CD14-positive monocyte (primary cell): ENCODE measurements around the gene NDUFB6. TPM values are rescaled to one million over a fixed set of nuclear protein-coding genes. Genes with fewer than 3 reads are reported as not detected.

ENCODE experiments used
- DNase-seq, 3 donors: peaks; one replicate each; pipeline ENCODE4 v3.0.0-alpha.2; 2011 to 2022
- H2AFZ ChIP-seq: 2 replicates; pipeline ENCODE4 v1.6.0; 2012; ENCODE audit warnings: mild to moderate bottlenecking, low read depth, low read length, inconsistent platforms; ENCODE audit not compliant: insufficient read depth, poor library complexity, severe bottlenecking
- H3K27ac ChIP-seq, 2 donors: 1 replicate in 1 of 2; 2 replicates in 1 of 2; pipeline ENCODE4 v1.5.1; 2012 to 2013; ENCODE audit warnings: low read length in 2 of 2, control low read depth in 1 of 2, inconsistent platforms in 1 of 2, low read depth in 1 of 2, mild to moderate bottlenecking in 1 of 2
- H3K27me3 ChIP-seq, 2 donors: one replicate each; pipeline versions ENCODE4 v1.6.0 to v1.6.1; 2011 to 2013; ENCODE audit warnings: low read length in 2 of 2; ENCODE audit not compliant: control insufficient read depth in 2 of 2, insufficient read depth in 2 of 2
- H3K36me3 ChIP-seq, 2 donors: replicated peaks in 1 of 2; 1 replicate in 1 of 2; 2 replicates in 1 of 2; pipeline versions ENCODE4 v1.5.1 to v1.6.1; 2012 to 2013; ENCODE audit warnings: low read length in 2 of 2, control low read depth in 1 of 2, inconsistent platforms in 1 of 2, mild to moderate bottlenecking in 1 of 2; ENCODE audit not compliant: insufficient read depth in 2 of 2, control insufficient read depth in 1 of 2
- H3K4me1 ChIP-seq, 2 donors: 1 replicate in 1 of 2; 2 replicates in 1 of 2; pipeline versions ENCODE4 v1.5.1 to v1.6.1; 2012 to 2013; ENCODE audit warnings: low read length in 2 of 2, control low read depth in 1 of 2, inconsistent platforms in 1 of 2, mild to moderate bottlenecking in 1 of 2, moderate library complexity in 1 of 2; ENCODE audit not compliant: insufficient read depth in 2 of 2, control insufficient read depth in 1 of 2
- H3K4me2 ChIP-seq: replicated peaks from 2 replicates; pipeline ENCODE3; 2012; ENCODE audit warnings: low read length, moderate library complexity, mild to moderate bottlenecking; ENCODE audit not compliant: poor library complexity, severe bottlenecking; ENCODE audit errors: extremely low read depth
- H3K4me3 ChIP-seq, 3 experiments: fragments of 200-600 bp in 1 of 3; sonication (generic) in 1 of 3; replicated peaks in 1 of 3; 1 replicate in 2 of 3; 2 replicates in 1 of 3; pipeline ENCODE4 v1.5.1; 2011 to 2013; ENCODE audit warnings: low read length in 3 of 3, mild to moderate bottlenecking in 3 of 3, control low read depth in 2 of 3, low read depth in 2 of 3, inconsistent platforms in 1 of 3, moderate library complexity in 1 of 3
- H3K79me2 ChIP-seq: 2 replicates; pipeline ENCODE4 v1.6.0; 2012; ENCODE audit warnings: mild to moderate bottlenecking, control low read depth, inconsistent platforms, low read length, moderate library complexity; ENCODE audit not compliant: insufficient read depth
- H3K9ac ChIP-seq: 2 replicates; pipeline ENCODE4 v1.6.0; 2017; ENCODE audit warnings: low read length, mild to moderate bottlenecking; ENCODE audit not compliant: insufficient read depth, poor library complexity, severe bottlenecking
- H3K9me3 ChIP-seq, 2 donors: replicated peaks in 1 of 2; 1 replicate in 1 of 2; 2 replicates in 1 of 2; pipeline versions ENCODE4 v1.5.1 to v1.6.1; 2012 to 2013; ENCODE audit warnings: low read length in 2 of 2, control low read depth in 1 of 2; ENCODE audit not compliant: control insufficient read depth in 1 of 2, insufficient read depth in 1 of 2
- H4K20me1 ChIP-seq: 2 replicates; pipeline ENCODE4 v1.6.0; 2012; ENCODE audit warnings: mild to moderate bottlenecking, low read length, control low read depth, moderate library complexity; ENCODE audit not compliant: insufficient read depth
- H3K27ac Mint-ChIP-seq, 7 donors: one replicate each; pipeline ENCODE4 v1.8.0; 2020; ENCODE audit warnings: mild to moderate bottlenecking in 7 of 7, mixed read lengths in 7 of 7, moderate library complexity in 6 of 7, inconsistent platforms in 2 of 7
- H3K27me3 Mint-ChIP-seq, 3 donors: one replicate each; pipeline ENCODE4 v1.8.0; 2021 to 2022; ENCODE audit warnings: low read depth in 3 of 3, mild to moderate bottlenecking in 3 of 3, mixed read lengths in 3 of 3, moderate library complexity in 3 of 3, inconsistent platforms in 1 of 3
- H3K36me3 Mint-ChIP-seq, 2 donors: one replicate each; pipeline ENCODE4 v1.8.0; 2020; ENCODE audit warnings: mixed read lengths in 2 of 2, inconsistent platforms in 1 of 2, mild to moderate bottlenecking in 1 of 2
- H3K4me1 Mint-ChIP-seq: one replicate; pipeline ENCODE4 v1.8.0; 2020; ENCODE audit warnings: mild to moderate bottlenecking, mixed read lengths
- H3K4me3 Mint-ChIP-seq, 2 donors: one replicate each; pipeline ENCODE4 v1.8.0; 2020; ENCODE audit warnings: mild to moderate bottlenecking in 2 of 2, mixed read lengths in 2 of 2, moderate library complexity in 1 of 2
- H3K9me3 Mint-ChIP-seq, 7 donors: one replicate each; pipeline ENCODE4 v1.8.0; 2020 to 2022; ENCODE audit warnings: mixed read lengths in 7 of 7, mild to moderate bottlenecking in 6 of 7, moderate library complexity in 6 of 7, inconsistent platforms in 2 of 7
- CTCF ChIP-seq: fragments of 200-600 bp; IDR thresholded peaks from one replicate; pipeline ENCODE4 v1.8.0; 2022; ENCODE audit warnings: antibody characterized with exemption, mild to moderate bottlenecking
- WGBS: methylation state at CpG from one replicate; pipeline ENCODE4 v1.1.5; 2013; ENCODE audit warnings: missing lambda C conversion rate; ENCODE audit not compliant: insufficient coverage; 5-methylcytosine and 5-hydroxymethylcytosine counted together
- intact Hi-C, 2 donors: fragments of 100-400 bp; cut with micrococcal nuclease; formaldehyde crosslinking; loops; one replicate each; pipeline versions ENCODE4 v1.15.0 to v1.15.1; 2023
- polyA plus RNA-seq, 3 donors: library from polyadenylated mRNA; depleted of rRNA in 1 of 3; unstranded in 2 of 3; stranded (reverse) in 1 of 3; fragments of 300-500 nt in 2 of 3; fragments of >200 nt in 1 of 3; fragmentation: Illumina TruSeq in 2 of 3; gene quantifications; 1 replicate in 2 of 3; 2 replicates in 1 of 3; pipeline ENCODE4 v1.2.3, GENCODE V29; 2012 to 2021

Gene NDUFB6
- polyA plus RNA-seq, 3 donors: 16.2 to 88.2 (median 77.6) TPM

- TF ChIP-seq CTCF: no peak
- 60% methylated on average over 2 of the region's 5 CpGs for WGBS
- Mint-ChIP-seq H3K27ac (no peak overlapping the region), H3K27me3 (peaks cover 15 to 32% (median 19%) of the 10 kb centered on the region in 3 donors), H3K4me1 (no peaks in the 10 kb centered on the region), H3K4me3 (no peak overlapping the region), H3K36me3 (no peaks in the 10 kb centered on the region), H3K9me3 (no peaks in the 10 kb centered on the region)
- no peak overlapping the region for H3K4me2 ChIP-seq
- DNase-seq: no peak
- H4K20me1 ChIP-seq: no peaks in the 10 kb centered on the region
- no peak overlapping the region for H3K4me3 ChIP-seq
- H3K27me3 ChIP-seq: peaks cover 9 to 12% of the 10 kb centered on the region in 2 donors
- H3K36me3 ChIP-seq: no peaks in the 10 kb centered on the region
- intact Hi-C loops: loop anchor here (1.0 to 10.0 kb wide), 4 partner anchors 54 to 396 kb away; partner anchors contain the start of gene RIGI (in 1 of the 2)
- peak overlapping the region; percentile 33 for H2AFZ ChIP-seq
- H3K4me1 ChIP-seq: no peaks in the 10 kb centered on the region
- H3K27ac ChIP-seq: no peak overlapping the region
- H3K79me2 ChIP-seq: no peaks in the 10 kb centered on the region
- H3K9me3 ChIP-seq: no peaks in the 10 kb centered on the region
- no peak overlapping the region for H3K9ac ChIP-seq
These were observed 6.0 kb upstream of the NDUFB6 start for GRCh38 chr9:32578976-32579375.

- WGBS: no CpG with 5 or more reads among the region's 3 CpGs
- Mint-ChIP-seq H3K9me3 (no peaks in the 10 kb centered on the region), H3K27me3 (peaks cover 12 to 28% (median 13%) of the 10 kb centered on the region in 3 donors), H3K27ac (no peak overlapping the region), H3K36me3 (no peaks in the 10 kb centered on the region), H3K4me1 (peaks cover 8% of the 10 kb centered on the region), H3K4me3 (no peak overlapping the region)
- H3K79me2 ChIP-seq: peaks cover 6% of the 10 kb centered on the region
- H3K36me3 ChIP-seq: no peaks in the 10 kb centered on the region
- no peak overlapping the region for H3K9ac ChIP-seq
- no peaks in the 10 kb centered on the region for H4K20me1 ChIP-seq
- H3K27me3 ChIP-seq: peaks cover 9 to 12% of the 10 kb centered on the region in 2 donors
- H3K4me2 ChIP-seq: no peak overlapping the region
- TF ChIP-seq CTCF: no peak
- DNase-seq: no peak
- no peak overlapping the region for H3K27ac ChIP-seq
- no peak overlapping the region for H3K4me3 ChIP-seq
- H3K9me3 ChIP-seq: no peaks in the 10 kb centered on the region
- intact Hi-C loops: loop anchor here (10.0 kb wide), 2 partner anchors 53 to 397 kb away; partner anchors contain the start of gene RIGI (in 1 of the 2)
- peaks cover 7 to 12% of the 10 kb centered on the region in 2 donors for H3K4me1 ChIP-seq
- peak overlapping the region; percentile 37 for H2AFZ ChIP-seq
These were observed 4.4 kb upstream of the NDUFB6 start for GRCh38 chr9:32577316-32577715.
